GM18951 (cell line): ENCODE measurements around the gene DNAJC4.
A peak's percentile ranks its signal among the peaks of the same experiment; 100 is the strongest.

Experiments
- POLR2A ChIP-seq: IDR thresholded peaks from 4 replicates; pipeline ENCODE4 v1.6.1; 2011; ENCODE audit warnings: mild to moderate bottlenecking; ENCODE audit not compliant: insufficient read length, insufficient read depth; ENCODE audit errors: extremely low read depth
- in situ Hi-C: fragments of 300-500 bp; cut with MboI; formaldehyde crosslinking; loops from one replicate; pipeline ENCODE4 v1.12.0; 2022; ENCODE audit warnings: low sequenced_read_pairs, mixed read lengths, inconsistent platforms; ENCODE audit not compliant: unreplicated experiment

Gene DNAJC4

DNA sequence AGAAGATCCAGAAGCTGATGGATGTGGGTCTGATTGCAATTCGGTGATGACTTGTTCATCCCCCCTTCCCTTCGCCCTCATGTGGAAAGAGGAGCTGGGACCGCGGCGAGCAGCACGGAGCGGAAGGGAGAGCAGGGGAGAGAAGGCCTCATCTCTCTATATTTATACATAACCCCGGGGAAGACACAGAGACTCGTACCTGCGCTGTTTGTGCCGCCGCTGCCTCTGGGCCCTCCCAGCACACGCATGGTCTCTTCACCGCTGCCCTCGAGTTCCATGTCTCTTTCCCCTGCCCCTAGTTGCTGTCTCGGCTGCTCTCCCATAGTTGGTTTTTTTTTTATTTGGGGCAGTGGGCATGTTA lies 26.3 kb upstream of the DNAJC4 start:
- TF ChIP-seq POLR2A, result no peak
- in situ Hi-C loops, result loop anchor here (5.0 kb wide), 1 partner anchor 93 kb away; no protein-coding TSS in a partner anchor

DNA sequence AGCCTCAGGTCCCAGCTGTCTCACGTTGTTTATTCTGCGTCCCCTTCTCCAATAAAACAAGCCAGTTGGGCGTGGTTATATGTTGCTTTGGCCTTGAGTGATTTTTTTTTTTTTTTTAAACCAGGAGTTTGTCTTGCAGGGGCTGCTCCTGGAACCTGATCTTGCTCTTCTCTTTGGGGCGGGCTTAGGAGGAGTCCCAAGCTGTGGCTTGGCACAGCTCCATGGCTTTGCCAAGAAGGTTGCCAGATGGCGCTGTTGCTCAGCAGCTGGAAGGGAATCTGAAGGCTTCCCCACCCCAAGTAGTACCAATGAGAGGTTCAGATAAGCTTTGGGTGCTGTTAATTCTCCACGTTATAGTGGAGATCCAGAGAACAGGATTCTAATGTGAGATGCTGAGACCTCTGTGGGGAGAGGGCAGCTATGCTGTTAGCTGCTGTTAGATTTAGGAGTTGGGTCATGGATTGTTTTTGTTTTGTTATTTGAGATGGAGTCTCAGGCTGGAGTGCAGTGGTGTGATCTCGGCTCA lies 25.8 kb upstream of the DNAJC4 start:
- in situ Hi-C loops, result loop anchor here (5.0 kb wide), 1 partner anchor 93 kb away; no protein-coding TSS in a partner anchor
- no peak for TF ChIP-seq POLR2A

DNA sequence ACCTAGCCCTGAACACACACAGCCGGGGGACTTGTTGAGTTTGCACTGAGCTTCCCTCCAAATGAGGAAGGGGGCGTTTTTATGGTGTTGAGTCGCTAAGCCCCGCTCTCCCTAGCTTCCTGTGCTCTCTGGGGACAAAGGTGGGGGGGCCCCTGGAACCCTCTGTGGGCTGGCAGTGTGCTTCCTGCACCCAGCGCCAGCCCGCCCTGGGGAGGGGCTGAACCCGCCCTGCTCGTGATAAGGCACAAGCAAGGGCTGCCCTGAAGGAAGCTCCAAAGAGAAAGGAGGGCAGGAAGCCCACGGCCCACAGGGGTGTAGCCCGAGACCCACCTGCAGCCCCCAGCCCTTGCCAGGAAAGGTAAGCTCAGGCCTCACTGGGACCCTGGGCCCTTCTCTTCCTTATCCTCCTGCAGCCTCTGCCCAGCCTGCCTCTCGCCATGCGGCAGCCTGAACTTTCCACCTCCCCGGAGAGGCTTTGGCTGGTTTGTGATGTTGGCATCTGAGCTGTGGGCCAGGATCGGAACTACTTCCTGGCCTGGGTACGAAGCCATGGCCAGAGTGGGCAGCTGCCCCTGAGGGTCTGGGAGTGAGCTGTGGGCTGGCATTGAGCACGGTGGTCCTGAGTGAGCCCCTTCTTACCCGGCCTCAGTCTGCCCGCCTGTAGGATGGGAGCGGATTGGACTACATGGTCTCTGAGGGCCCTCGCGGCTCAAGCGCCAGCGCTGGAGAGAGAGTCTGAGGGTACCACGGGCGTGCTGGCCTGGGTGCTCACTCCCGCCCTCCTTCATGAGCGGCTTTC lies 23.7 kb upstream of the DNAJC4 start, which contains the start of gene FERMT3:
Gene FERMT3, plus strand, starts transcription at position 265 of the 799 bp plus-strand sequence. CDS start 644 bp downstream, outside the sequence.
- peak; percentile 73 for TF ChIP-seq POLR2A
- in situ Hi-C loops, result no loop called here

DNA sequence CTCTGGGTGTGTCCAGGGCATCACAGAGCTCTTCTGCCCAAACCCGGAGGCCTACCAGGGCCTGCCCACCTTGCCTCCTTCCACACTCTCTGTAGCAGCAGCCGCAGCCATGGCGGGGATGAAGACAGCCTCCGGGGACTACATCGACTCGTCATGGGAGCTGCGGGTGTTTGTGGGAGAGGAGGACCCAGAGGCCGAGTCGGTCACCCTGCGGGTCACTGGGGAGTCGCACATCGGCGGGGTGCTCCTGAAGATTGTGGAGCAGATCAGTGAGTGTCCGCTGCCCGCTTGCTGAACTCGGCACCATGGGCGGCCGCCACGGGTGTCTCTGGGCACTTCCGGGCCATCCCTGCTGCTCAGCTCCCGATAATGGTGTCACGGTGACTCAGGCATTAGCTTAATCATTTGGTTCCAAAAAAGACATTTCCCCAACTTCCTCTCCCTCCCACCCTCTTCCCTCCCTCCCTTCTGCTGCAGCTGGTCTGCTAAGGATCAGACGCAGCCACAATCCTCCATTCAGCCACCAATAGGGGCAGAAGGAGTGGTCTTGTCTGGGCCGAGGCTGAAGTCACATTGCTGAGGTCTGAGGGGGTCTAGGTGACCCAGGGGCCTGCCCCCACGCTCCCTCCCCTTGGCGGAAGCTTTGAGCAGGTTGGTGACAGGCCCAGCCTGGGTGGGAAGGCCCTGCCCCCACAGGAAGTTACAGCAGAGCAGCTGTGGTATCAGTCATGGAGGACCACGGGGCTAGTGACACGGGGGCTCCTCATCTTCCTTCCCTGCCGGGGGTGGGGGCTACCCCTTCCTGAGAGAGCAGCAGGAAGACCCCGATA lies 22.9 kb upstream of the DNAJC4 start:
- in situ Hi-C loops, result no loop called here
- TF ChIP-seq POLR2A, result peak; percentile 73

DNA sequence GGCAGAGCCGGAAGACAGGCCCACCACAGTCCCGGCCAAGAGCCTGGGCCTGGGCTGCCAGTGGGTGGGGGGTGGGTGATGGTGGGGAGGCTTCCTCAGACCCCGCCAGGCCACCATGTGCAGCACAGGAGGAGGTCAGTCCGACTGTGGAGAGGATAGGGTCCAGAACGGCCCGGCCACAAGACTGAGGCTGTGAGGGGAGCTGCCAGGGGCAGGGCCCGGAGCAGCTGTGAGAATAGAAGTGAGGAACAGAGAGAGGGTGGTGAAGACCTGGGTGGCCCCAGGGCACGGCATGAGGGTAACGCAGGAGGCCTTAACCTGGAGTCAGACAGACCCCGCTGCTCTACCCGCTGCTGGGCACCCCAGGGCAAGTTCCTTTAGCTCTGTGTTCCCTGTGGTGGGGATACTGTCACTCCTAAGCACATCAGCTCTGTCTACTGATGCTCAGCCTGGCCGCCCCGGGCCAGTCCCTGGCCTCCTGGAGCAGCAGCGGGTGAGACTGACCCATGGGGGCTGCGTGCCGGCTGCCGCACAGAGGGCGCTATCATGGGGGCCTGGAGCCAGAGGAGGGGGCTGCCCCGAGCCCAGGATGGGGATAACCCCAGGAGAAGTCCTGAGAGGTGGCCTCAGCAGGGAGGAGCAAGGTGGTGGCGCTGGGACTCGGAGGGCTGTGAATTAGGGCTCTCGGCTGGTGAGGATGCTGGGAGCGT lies 22.1 kb upstream of the DNAJC4 start:
- in situ Hi-C loops, result no loop called here
- no peak for TF ChIP-seq POLR2A

DNA sequence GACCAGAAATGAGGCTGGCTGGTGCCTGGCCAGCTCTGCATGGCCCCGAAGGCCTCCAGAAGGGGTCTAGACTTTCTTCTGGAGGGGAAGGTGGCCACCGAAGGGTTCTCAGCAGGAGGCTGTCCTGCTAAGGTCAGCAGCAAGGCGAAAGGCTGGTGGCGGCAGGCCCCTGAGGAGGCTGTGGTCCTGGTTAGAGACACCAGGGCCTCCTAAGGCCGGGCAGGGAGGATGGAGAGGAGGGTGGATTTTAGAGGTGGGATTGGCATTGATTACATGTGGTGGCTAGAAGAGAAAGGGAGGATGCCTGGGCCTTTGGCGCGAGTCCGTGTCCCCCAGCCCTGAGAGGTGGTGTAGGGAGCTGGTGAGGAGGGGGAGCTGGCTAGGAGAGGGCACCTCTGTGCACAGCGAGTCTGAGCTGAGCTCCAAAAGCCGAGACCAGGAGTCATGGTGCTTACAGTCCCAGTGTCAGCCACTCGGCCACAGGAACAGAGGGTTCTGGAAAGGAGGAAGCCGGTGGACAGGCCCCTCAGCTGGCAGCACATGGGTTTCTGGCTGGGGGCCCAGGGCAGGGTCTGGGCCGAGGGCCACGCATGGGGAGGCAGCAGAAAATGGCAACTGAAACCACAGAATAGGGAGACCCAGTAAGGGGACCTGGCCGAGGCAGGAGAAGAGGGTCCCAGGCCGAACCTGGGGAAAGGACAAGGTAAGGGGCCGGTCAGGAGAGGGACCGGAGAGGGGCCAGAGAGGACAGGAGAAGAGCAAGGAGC lies 21.4 kb upstream of the DNAJC4 start:
- in situ Hi-C loops, result no loop called here
- TF ChIP-seq POLR2A, result no peak

DNA sequence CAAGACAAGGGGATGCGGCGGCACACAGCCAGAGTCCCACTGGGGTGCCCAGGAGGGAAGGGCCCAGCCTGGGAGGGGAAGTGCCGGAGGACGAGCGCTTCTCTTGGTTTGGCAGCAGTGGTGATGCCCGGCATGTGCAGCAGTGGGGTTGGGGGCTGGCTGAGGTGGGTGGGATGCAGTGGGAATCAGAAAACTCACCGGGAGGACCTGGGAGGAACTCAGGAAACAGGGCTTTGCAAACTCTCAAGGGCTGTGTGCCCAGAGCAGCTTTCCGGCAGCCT lies 20.8 kb upstream of the DNAJC4 start:
- in situ Hi-C loops, result no loop called here

DNA sequence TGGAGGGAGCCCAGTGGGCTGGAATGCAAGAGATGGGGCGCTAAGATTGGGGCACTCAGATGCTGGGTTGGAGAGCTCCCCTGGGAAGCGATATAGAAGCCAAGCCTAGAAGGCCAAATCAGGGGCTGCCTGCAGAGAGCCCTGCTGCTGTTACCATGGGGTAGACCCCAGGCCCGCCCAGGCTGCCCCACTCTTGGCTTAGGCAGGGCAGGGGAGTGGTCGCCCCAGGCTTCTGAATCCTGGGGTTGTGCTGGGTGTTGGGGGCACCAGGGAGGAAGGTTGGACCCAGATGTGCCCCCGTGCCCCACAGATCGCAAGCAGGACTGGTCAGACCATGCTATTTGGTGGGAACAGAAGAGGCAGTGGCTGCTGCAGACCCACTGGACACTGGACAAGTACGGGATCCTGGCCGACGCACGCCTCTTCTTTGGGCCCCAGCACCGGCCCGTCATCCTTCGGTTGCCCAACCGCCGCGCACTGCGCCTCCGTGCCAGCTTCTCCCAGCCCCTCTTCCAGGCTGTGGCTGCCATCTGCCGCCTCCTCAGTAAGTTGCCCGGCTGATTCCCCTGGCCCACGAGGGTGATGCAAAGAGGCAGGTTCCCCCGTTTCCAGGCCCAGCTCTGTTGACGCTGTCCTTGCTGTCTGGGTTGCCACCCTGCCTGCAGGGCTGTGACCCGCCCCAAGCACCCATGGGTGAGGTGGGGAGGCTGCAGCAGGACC lies 19.9 kb upstream of the DNAJC4 start:
- TF ChIP-seq POLR2A, result no peak
- in situ Hi-C loops, result no loop called here

More for the DNA sequence above, 20.8 kb upstream of the DNAJC4 start:
- no peak for TF ChIP-seq POLR2A

DNA sequence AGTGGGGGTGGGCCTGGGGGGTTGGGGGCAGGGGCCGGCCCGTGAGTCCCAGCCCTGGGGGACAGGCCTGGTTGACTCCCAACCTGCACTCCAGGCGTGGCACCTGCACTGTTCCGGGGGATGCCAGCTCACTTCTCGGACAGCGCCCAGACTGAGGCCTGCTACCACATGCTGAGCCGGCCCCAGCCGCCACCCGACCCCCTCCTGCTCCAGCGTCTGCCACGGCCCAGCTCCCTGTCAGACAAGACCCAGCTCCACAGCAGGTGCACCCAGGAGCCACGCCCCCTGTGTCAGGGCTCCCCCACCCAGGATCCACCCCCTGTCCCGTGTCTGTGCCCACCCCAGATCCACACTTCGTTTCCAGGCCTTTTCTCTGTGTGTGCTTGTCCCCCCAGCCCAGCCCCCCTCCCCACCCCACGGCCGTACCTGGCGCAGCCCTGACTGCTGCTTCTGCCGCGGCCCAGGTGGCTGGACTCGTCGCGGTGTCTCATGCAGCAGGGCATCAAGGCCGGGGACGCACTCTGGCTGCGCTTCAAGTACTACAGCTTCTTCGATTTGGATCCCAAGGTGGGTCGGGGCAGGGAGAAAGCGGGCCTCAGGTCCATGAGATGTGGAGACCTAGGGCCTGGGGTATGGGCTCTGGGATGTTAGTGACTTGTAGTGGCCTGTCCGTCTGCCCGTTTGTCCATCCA lies 19.0 kb upstream of the DNAJC4 start:
- no peak for TF ChIP-seq POLR2A
- in situ Hi-C loops, result no loop called here

DNA sequence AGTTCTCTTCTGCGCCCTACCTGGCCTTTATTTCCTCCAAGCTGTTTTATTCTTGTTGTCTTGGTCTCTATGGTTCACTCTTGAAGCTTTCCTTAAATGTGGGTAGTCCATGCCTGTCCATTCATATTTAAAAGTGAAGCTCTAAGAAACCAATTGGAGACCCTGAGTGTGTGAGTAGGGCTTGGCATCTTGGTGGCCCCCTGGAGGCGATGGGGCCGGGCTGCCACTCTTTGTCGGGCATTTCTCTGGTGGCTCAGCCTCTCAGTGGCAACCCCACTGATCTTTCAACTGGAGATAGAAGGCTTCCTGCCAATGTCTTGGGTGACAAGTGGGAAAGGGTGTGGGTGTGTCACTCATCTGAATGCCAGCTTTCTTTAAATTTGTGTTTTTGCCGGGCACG lies 13.5 kb upstream of the DNAJC4 start:
- TF ChIP-seq POLR2A, result no peak
- in situ Hi-C loops, result no loop called here

DNA sequence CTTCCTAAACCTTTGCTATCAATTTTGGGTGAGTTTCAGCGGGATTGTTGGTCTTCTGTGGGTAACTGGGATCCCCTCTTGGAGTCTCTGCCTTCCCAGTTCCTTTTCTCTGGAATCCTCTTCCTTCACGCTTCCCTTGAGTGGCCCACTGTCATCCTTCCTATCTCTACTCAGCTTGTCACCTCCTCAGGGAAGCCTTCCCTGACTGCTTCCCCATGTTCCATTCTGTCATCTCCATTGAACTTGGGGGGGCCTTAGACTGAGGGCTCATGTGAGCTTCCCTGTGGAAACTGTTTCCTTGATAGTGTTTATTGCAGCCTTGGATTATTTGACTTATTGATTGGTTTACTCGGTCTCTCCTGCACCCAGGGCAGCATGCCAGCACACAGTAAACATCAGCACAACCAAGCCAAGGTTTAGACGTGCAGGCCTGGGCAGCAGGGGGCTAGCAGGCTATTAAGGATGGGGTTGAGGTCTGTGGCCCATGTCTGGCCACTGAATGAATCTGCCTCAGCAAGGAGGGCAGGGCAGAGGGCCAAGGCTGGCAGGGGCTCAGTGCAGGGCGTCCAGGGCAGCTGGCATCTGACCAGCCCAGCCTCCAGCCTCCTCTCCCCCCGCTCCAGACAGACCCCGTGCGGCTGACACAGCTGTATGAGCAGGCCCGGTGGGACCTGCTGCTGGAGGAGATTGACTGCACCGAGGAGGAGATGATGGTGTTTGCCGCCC lies 11.6 kb upstream of the DNAJC4 start:
- TF ChIP-seq POLR2A, result no peak
- in situ Hi-C loops, result no loop called here
